ENCODE results near the gene DPEP1. TPM values are rescaled to one million over a fixed set of nuclear protein-coding genes. Genes with fewer than 3 reads are reported as not detected.

DPEP1 gene
- total RNA-seq, 2 donors from 2014 or later, result not detected

GRCh38 chr16:89588413-89589109 is 24.9 kb upstream of the DPEP1 start:
- Histone ChIP-seq H3K36me3 (no peaks in the 10 kb centered on the region), H3K27me3 (replicated peaks; ENCODE audit: insufficient read depth) (no peaks in the 10 kb centered on the region), H3K9me3 (no peaks in the 10 kb centered on the region), H3K27ac (no peak overlapping the region), H3K4me3 (no peak overlapping the region), H3K4me1 (ENCODE audit: control insufficient read depth in 1 of 2, low read depth in 2 of 2) (no peaks in the 10 kb centered on the region)
- DNase-seq (ENCODE audit: low spot score), result no peak
- TF ChIP-seq CTCF (IDR thresholded peaks at IDR 0.05), result no peak
- ATAC-seq (ENCODE audit: insufficient number of reproducible peaks, low FRiP score, low read depth), result no peak

DNA sequence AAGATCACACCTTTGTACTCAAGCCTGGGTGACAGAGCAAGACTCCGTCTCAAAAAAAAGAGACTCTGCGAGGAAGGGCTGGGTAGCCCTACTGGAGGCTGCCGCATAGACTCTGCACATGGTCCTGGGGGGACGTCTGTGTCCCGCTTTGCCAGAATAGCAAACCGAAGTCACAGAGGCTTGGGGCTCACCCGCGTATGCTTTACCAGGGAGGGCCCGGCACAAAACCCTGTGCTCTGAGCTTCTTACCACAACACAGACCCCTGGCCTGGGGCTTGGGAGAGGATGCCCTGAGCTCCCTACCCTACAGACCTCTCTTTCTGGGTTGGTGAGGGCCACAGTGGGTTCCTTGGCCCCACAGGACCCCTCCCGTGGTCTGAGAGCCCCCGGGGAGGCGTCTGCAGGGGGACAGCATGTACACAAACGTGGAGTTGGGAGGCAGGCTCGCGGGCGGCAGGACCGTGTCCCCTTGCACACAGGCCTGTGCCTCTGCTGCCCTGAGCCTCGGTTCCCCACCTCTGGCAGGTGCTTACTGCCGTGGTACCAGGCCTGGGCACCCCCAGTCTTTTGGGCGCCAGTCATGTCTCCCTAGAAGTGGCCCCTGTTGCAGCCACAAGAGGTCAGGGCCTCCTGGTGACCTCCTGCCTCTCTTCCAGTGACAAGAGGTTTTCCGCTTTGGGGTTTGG is 24.1 kb upstream of the DPEP1 start:
- no peak for ATAC-seq (ENCODE audit: insufficient number of reproducible peaks, low FRiP score, low read depth)
- no peaks in the 10 kb centered on the region for H3K27me3 ChIP-seq (replicated peaks; ENCODE audit: insufficient read depth)
- no peak overlapping the region for H3K27ac ChIP-seq
- no peaks in the 10 kb centered on the region for H3K9me3 ChIP-seq
- no peak overlapping the region for H3K4me3 ChIP-seq
- DNase-seq (ENCODE audit: low spot score), result no peak
- no peak for TF ChIP-seq CTCF (IDR thresholded peaks at IDR 0.05)
- no peaks in the 10 kb centered on the region for H3K36me3 ChIP-seq
- no peaks in the 10 kb centered on the region for H3K4me1 ChIP-seq (ENCODE audit: control insufficient read depth in 1 of 2, low read depth in 2 of 2)

GRCh38 chr16:89593841-89594240 is 19.6 kb upstream of the DPEP1 start:
- DNase-seq (ENCODE audit: low spot score) (no peak), ATAC-seq (ENCODE audit: insufficient number of reproducible peaks, low FRiP score, low read depth) (no peak)
- no peak for TF ChIP-seq CTCF (IDR thresholded peaks at IDR 0.05)
- no peaks in the 10 kb centered on the region for H3K9me3 ChIP-seq
- H3K27me3 ChIP-seq (replicated peaks; ENCODE audit: insufficient read depth), result no peaks in the 10 kb centered on the region
- no peak overlapping the region for H3K4me3 ChIP-seq
- no peaks in the 10 kb centered on the region for H3K36me3 ChIP-seq
- H3K27ac ChIP-seq, result no peak overlapping the region
- H3K4me1 ChIP-seq (ENCODE audit: control insufficient read depth in 1 of 2, low read depth in 2 of 2), result no peaks in the 10 kb centered on the region

- TF ChIP-seq CTCF (IDR thresholded peaks at IDR 0.05), result no peak
- H3K4me3 ChIP-seq, result no peak overlapping the region
- no peak for ATAC-seq (ENCODE audit: insufficient number of reproducible peaks, low FRiP score, low read depth)
- H3K36me3 ChIP-seq, result no peaks in the 10 kb centered on the region
- no peak overlapping the region for H3K27ac ChIP-seq
- DNase-seq (ENCODE audit: low spot score), result no peak
- H3K27me3 ChIP-seq (replicated peaks; ENCODE audit: insufficient read depth), result no peaks in the 10 kb centered on the region
- no peaks in the 10 kb centered on the region for H3K4me1 ChIP-seq (ENCODE audit: control insufficient read depth in 1 of 2, low read depth in 2 of 2)
- H3K9me3 ChIP-seq, result no peaks in the 10 kb centered on the region
Measured at GRCh38 chr16:89595330-89596060, 17.9 kb upstream of the DPEP1 start.

DNA sequence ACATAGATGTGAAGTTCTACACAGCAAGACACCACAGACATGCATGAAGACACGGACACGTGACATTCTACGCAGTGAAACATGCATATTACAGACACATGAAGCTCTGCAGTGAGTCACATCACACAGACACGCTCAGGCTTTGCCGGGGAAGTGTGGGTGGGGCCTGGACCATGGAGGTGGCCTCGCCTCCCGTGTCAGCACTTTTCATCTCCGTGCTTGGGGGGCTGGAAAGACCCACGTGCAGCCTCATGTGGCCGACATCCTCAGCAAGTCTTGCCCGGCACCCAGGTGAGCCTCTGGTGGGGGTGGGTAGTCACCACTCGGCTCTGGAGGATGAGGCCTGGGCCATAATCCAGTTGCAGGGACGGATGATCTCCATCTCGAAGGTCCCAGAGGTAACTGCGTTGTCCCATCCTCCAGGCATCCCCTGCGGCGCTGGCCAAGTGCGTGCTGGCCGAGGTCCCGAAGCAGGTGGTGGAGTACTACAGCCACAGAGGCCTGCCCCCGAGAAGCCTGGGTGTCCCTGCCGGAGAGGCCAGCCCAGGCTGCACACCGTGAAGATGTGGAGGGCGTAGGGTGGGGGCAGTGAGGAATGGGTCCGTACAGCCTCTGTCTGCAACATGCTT is 17.3 kb upstream of the DPEP1 start:
- Histone ChIP-seq H3K36me3 (no peaks in the 10 kb centered on the region), H3K27me3 (replicated peaks; ENCODE audit: insufficient read depth) (no peaks in the 10 kb centered on the region), H3K4me1 (ENCODE audit: control insufficient read depth in 1 of 2, low read depth in 2 of 2) (no peaks in the 10 kb centered on the region), H3K4me3 (no peak overlapping the region), H3K27ac (no peak overlapping the region), H3K9me3 (no peaks in the 10 kb centered on the region)
- DNase-seq (ENCODE audit: low spot score) (no peak), ATAC-seq (ENCODE audit: insufficient number of reproducible peaks, low FRiP score, low read depth) (no peak)
- no peak for TF ChIP-seq CTCF (IDR thresholded peaks at IDR 0.05)

Data from thoracic aorta (tissue), 2 donors.